HG03095 (cell line): ENCODE data around the gene RGS21.
"Not testable (repeated sequence)": the region's sequence is repeated elsewhere in the genome, so short reads cannot be mapped to it uniquely, and the experiment has no call there.

Experiments used
- ATAC-seq: cut with Tn5 transposase; IDR thresholded peaks from one replicate; pipeline ENCODE4 v1.9.1; 2021; ENCODE audit warnings: moderate library complexity; ENCODE audit not compliant: unreplicated experiment

The RGS21 gene

DNA sequence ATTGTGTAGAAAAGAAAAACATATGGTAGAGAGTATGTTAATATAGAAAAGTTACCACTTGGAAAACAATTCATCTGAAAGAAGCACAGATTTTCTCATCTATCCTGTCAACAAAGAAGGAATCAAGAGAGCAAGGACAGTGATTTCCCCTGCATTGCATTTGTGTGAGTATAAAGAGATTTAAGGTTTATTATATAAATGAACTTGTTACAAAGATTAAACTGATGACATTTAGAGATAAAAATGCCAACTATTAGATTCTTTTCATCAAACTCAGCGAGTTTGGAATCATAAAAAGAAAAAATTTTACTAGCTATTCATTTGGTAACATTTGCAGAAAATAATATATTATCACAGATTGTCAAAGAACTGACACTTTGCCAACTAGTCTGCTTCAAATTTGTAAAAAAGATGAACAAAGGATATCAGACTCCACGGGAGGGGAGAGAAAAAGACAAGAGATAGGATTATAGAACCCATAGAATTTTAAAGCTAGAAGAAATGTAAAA, at the start of gene RGS21:
TSS of gene RGS21 (plus strand) at position 51 of the 509 bp plus-strand sequence. CDS start 26,045 bp downstream, outside the sequence.
- no peak for ATAC-seq

- no peak for ATAC-seq
These were observed 48.2 kb upstream of the RGS21 start for GRCh38 chr1:192268468-192269052.

GRCh38 chr1:192270398-192270797, 46.4 kb upstream of the RGS21 start:
- ATAC-seq = no peak

GRCh38 chr1:192272732-192273131, 44.1 kb upstream of the RGS21 start:
- no peak for ATAC-seq

- no peak for ATAC-seq
These were observed 42.2 kb upstream of the RGS21 start for GRCh38 chr1:192274588-192274987.

DNA sequence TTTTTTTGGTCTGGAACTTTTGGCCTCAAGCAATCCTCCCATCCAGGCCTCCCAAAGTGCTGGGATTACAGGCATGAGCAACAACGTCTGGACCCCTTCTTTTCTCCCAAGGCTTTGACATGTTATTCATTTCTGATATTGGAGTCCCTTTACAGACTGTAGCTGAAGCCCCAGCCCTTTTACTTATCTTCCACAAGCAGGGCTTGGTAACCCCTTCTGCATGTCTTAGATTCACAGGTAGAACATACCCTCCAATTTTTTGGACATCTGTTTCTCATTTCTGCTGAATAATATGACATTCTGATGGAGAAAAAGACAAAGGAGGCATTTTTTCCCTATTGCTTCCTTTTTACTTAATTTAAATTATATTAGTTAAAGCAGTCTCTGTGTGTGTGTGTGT, 39.2 kb upstream of the RGS21 start:
- no peak for ATAC-seq

DNA sequence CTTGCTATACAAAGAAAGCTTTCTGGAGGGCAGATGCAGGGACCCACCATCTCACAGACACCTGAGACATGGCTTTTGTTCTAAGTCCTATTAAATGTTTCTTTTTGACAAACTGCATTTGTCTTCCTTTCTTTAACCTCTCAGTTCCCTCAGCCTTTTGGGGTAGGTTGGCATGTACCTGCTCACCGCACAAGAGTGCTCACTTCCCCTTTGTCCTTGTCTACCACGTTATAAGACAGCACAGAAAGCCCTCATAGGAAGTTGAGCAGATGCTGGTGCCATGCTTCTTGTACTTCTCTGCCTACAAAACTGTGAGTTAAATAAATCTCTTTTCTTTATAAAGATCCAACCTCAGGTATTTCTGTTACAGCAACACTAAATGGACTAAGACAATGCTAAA, 31.9 kb upstream of the RGS21 start:
- ATAC-seq = no peak

DNA sequence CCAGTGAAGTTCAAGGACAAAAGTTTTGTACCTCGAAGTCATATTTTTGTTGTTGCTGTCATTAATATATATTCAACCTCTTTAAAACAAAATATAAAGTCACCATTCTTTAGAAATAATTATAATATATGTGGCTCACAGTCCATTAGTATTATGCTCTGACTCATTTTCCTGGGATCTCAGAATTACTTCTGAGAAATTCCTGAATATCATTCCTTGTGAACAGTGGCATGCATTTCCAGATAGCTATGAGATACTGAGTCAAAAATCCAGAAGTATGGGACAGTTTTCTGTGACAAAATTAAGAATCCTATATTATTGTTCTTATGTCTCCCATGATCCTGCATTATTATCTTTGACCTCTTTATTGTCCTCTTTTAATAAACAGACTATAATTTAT, 13.8 kb upstream of the RGS21 start:
- ATAC-seq = no peak

GRCh38 chr1:192308314-192308713, 8.5 kb upstream of the RGS21 start:
- ATAC-seq = not testable (repeated sequence)

DNA sequence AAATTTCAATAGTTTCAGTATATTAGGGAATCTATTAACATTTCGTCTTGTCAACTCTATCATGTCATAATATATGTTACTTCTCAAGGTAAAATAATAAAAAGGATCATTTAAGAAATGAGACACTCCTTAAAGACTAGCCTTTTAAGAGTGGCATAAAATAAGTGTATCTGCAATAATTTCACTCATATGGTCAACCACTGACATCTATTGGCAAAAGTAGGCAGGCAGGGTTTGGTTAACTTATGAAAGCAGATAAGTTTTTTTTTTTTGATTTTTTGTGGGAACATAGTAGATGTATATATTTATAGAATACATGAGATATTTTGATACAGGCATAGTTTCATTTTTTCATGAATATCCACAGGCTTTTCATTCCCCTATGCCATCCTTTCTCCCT, 5.5 kb upstream of the RGS21 start:
- no peak for ATAC-seq

- ATAC-seq = no peak
These were observed 11.2 kb downstream of the RGS21 start for GRCh38 chr1:192327997-192328396.

DNA sequence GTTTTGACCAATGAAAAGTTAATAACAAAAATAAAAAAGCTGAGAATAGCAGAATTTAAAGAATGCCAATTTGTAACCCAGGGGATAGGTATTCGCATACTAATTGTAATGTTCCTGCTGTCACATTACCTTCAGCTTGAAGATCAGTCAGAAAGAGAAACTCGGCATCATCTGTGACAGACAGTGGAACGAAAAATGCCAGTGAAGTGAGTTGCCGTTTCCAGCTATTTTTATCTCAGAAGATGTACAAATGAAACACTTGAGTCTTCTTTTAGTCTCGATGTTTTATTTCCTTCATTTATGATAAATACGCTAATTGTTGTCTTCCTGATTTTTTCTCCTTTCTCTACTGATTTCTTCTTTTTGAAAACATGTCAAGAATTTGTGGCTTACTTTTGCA, 26.1 kb downstream of the RGS21 start:
- ATAC-seq = no peak

DNA sequence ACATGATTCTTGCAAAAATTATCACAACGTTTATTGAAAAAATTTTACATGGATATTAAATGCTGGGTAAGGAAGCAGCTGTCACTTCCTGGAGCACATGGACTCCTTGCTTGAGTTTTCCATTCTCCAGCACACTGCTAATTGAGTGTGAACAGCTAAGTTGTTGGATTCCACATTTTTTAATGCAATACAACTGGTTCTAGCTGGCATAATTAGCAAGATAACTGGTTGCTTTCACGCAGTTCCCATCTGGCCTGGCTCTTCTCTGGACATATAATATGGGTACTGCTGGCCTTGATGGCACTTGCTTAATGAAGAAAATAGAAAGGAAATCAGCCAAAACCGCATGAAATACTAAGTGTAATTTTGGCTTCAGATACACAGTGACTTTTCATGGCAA, 26.6 kb downstream of the RGS21 start:
- no peak for ATAC-seq

- ATAC-seq = no peak
These were observed 32.5 kb downstream of the RGS21 start for GRCh38 chr1:192349314-192349713.

DNA sequence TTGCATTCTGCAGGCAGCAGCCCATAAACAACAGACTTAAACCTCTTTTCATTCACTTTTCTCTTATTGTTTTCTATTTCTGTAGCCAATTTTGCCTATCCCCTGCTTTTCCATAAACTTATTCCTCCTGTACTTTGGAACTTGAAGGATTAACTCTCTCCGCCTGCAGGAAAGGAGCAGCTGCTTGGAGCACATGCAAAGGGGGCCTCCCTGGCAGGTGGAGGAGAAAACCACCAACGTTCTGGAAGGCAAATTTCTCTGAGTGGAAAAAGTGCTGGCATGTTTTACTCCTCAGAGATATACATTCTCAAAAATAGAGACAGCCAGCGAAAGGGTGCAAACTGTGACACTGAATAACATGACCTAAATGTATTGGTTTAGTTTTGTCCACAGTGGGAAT, 33.6 kb downstream of the RGS21 start:
- ATAC-seq = no peak

GRCh38 chr1:192351550-192351949, 34.8 kb downstream of the RGS21 start:
- ATAC-seq = no peak

GRCh38 chr1:192357924-192358323, 41.1 kb downstream of the RGS21 start:
- ATAC-seq = no peak

DNA sequence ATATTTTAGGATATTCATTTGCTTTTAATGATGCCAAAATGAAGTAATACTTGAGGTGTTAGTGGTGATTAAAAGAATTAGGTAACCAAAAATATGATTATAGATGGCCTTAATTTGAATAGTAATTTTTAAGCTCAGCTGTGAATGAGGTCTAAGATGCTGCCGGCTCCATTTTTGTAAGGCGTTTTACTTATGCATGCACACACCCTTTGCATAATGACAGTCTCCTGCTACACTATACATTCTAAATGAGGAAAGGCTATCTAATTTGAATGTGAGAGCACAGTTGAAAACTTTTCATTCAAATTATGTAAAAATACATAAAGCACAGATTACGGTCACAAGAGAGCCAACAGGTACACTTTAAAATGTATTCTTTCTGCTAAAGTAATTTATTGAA, 41.6 kb downstream of the RGS21 start:
- ATAC-seq = no peak

GRCh38 chr1:192358822-192359221, 42.0 kb downstream of the RGS21 start:
- no peak for ATAC-seq

DNA sequence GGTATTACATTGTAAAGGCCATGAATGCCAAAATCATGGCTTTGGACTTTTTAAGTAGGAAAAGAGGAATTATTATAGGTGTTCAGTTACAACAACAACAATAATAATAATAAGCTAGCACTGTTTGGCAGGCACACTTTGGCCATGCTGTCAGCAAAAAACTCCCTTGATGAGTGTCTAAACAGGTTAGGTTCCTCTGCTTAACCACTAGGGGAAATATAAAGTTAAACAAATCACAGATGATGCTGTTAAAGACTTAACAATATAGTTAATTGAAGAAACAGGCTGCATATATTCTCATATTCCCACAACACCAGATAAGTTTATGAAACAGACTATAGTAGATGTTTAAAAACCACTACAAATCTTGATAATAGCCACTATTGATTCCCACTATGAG, 46.4 kb downstream of the RGS21 start:
- ATAC-seq = no peak

GRCh38 chr1:192367436-192367835, 50.6 kb downstream of the RGS21 start:
- no peak for ATAC-seq

DNA sequence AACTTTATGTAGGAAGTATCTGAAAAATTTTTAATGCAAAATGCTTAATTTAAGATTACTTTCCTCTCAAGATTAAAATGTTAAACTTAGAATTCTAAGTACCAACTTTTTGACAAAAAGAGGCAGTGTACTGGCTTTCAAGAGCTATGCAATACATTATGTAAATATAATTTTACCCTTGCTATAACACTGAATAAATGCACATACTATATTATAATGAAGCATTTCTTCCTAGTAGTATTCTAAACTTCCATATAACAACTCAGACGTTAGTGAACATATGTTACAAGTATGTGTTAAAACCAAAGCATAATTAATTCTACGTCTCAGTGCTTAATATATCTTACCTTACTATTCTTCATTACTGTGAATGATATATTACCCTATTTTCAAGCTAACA, 58.5 kb downstream of the RGS21 start:
- ATAC-seq = no peak

DNA sequence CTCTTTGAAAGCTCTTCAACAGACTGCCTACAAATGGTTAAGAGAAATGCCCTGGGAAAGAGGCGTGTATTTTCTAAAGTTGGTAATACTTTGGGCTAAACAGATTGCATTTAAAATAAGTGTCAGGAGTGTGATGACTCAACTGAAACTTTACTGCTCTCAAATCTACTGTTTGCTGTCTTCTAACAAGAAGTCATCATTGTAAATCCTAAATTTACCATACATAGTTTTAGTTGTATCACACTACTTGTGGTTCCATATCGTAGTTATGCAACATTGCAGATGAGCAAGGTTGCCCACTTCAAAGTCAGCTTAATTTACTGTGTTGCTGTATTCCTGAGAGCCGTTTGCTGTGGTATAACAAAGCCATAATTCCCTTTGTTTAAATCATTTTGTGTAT, 59.6 kb downstream of the RGS21 start:
- ATAC-seq = no peak
